Gastroesophageal sphincter (tissue), 3 donors: ENCODE results near the gene ALG12.

Experiments
- CTCF ChIP-seq, 4 experiments: fragments of 200-600 bp in 2 of 4; fragments of 450-650 bp in 2 of 4; sonication (generic) in 1 of 4; IDR thresholded peaks; one replicate each; pipeline ENCODE4 v1.5.1; 2017 to 2019; ENCODE audit warnings: antibody characterized with exemption in 4 of 4, mild to moderate bottlenecking in 2 of 4, moderate library complexity in 2 of 4
- EP300 ChIP-seq: sonication (generic); formaldehyde crosslinking; IDR thresholded peaks from one replicate; pipeline ENCODE4 v1.6.1; 2017; ENCODE audit warnings: antibody characterized with exemption, mild to moderate bottlenecking
- POLR2A ChIP-seq, 2 donors: fragments of 450-650 bp; IDR thresholded peaks; one replicate each; pipeline ENCODE4 v1.6.1; 2017; ENCODE audit warnings: antibody characterized with exemption in 2 of 2, mild to moderate bottlenecking in 2 of 2, moderate library complexity in 1 of 2
- POLR2AphosphoS5 ChIP-seq: sonication (generic); formaldehyde crosslinking; IDR thresholded peaks from one replicate; pipeline ENCODE4 v1.6.1; 2017; ENCODE audit warnings: antibody characterized with exemption

DNA sequence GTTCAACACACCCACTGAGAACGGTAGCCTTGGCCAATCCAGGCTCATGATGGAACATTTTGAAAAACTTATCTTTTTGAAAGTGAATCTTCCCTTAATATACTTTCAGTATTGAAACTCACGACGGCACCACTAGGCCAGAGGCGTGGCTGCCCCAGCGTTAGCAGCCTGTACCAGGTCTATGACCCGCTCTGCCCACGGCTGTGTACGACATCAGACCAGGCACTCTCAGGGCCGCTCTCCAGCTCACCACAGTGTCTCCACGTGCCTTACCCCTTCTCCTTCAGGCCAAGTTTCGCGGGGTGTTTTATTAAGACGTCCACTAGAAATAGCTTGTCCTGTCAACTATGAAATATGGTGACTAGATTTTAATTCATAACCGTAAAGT is 31.2 kb downstream of the ALG12 start:
- no peak for TF ChIP-seq CTCF (IDR thresholded peaks at IDR 0.05)
- no peak for TF ChIP-seq POLR2A (IDR thresholded peaks at IDR 0.05)
- no peak for TF ChIP-seq EP300
- TF ChIP-seq POLR2AphosphoS5 = no peak
